GM12878 (cell line): ENCODE measurements around the gene TBC1D3I. TPM values are rescaled to one million over a fixed set of nuclear protein-coding genes. Genes with fewer than 3 reads are reported as not detected.

Experiments
- ATAC-seq: fragments of 200-7000 bp; cut with Tn5 transposase; 3 replicates; pipeline ENCODE4 v1.9.1; 2020; ENCODE audit warnings: mild to moderate bottlenecking, moderate library complexity
- BruUV-seq: library from RNA; stranded (reverse); fragments of 400-500 nt; replicated peaks from 2 replicates; lab custom pipeline; 2021; lab: Mats Ljungman, UMichigan
- CTCF ChIA-PET: fragments of 300-600 bp; sonication (Branson Sonifier 250); formaldehyde crosslinking; extraction: SDS; loops from one replicate; lab custom pipeline; 2021; ENCODE audit warnings: inconsistent platforms; lab: Yijun Ruan, JAX
- POLR2A ChIA-PET: fragments of 350-600 bp; formaldehyde crosslinking; extraction: SDS; loops from one replicate; lab custom pipeline; 2021; ENCODE audit warnings: inconsistent platforms; lab: Charles Lee
- RAD21 ChIA-PET: fragments of 300-600 bp; sonication (Branson Sonifier 250); formaldehyde crosslinking; loops from one replicate; lab custom pipeline; 2023; ENCODE audit warnings: antibody characterized with exemption; ENCODE audit not compliant: unreplicated experiment; lab: Charles Lee
- SMC1A ChIA-PET: fragments of 300-600 bp; sonication (Branson Sonifier 250); formaldehyde crosslinking; loops from one replicate; lab custom pipeline; 2023; ENCODE audit not compliant: unreplicated experiment, uncharacterized antibody; lab: Charles Lee
- DNase-seq: peaks from one replicate; pipeline ENCODE4 v3.0.0-alpha.2; 2011; ENCODE audit warnings: low read depth, low spot score
- FAIRE-seq: peaks from 3 replicates; lab custom pipeline; 2011; peaks lifted over from hg19 to GRCh38; lab: Jason Lieb, UNC
- H2AFZ ChIP-seq: 2 replicates; pipeline ENCODE4 v1.6.0; 2011; ENCODE audit warnings: low read depth, low read length, control low read depth; ENCODE audit not compliant: control insufficient read depth
- H3K27ac ChIP-seq: 2 replicates; pipeline ENCODE4 v1.5.1; 2011; ENCODE audit warnings: control low read depth; ENCODE audit not compliant: control insufficient read depth, insufficient read depth
- H3K27me3 ChIP-seq, 2 experiments: replicated peaks in 1 of 2; 2 replicates each; pipeline versions ENCODE4 v1.6.0 to v1.6.1; 2011; ENCODE audit warnings: low read length in 1 of 2; ENCODE audit not compliant: control insufficient read depth in 2 of 2, insufficient read depth in 2 of 2
- H3K36me3 ChIP-seq, 2 experiments: 2 replicates each; pipeline ENCODE4 v1.5.1; 2011; ENCODE audit warnings: low read length in 1 of 2; ENCODE audit not compliant: control insufficient read depth in 2 of 2, insufficient read depth in 2 of 2
- H3K4me1 ChIP-seq: 2 replicates; pipeline ENCODE4 v1.6.1; 2011; ENCODE audit warnings: mild to moderate bottlenecking, low read length, moderate library complexity, mixed read lengths; ENCODE audit not compliant: control insufficient read depth, insufficient read depth
- H3K4me2 ChIP-seq: 2 replicates; pipeline ENCODE4 v1.6.0; 2011; ENCODE audit warnings: control low read depth; ENCODE audit not compliant: control insufficient read depth, insufficient read depth
- H3K4me3 ChIP-seq: fragments of 200-600 bp; sonication (generic); 2 replicates; pipeline ENCODE4 v1.5.1; 2016
- H3K79me2 ChIP-seq: 2 replicates; pipeline ENCODE4 v1.6.0; 2011; ENCODE audit warnings: low read length; ENCODE audit not compliant: control insufficient read depth, insufficient read depth
- H3K9ac ChIP-seq: 2 replicates; pipeline ENCODE4 v1.8.0; 2011; ENCODE audit warnings: low read length, control low read depth, mixed read lengths; ENCODE audit not compliant: control insufficient read depth, insufficient read depth
- H3K9me3 ChIP-seq: replicated peaks from 3 replicates; pipeline ENCODE4 v1.5.1; 2011; ENCODE audit warnings: mild to moderate bottlenecking, low read length; ENCODE audit not compliant: control insufficient read depth, insufficient read depth
- H4K20me1 ChIP-seq: 2 replicates; pipeline ENCODE4 v1.6.0; 2011; ENCODE audit not compliant: control insufficient read depth, insufficient read depth
- BCL11A ChIP-seq: IDR thresholded peaks from 2 replicates; pipeline ENCODE4 v1.6.1; 2011; ENCODE audit warnings: low read depth, low read length
- BCL3 ChIP-seq: IDR thresholded peaks from 2 replicates; pipeline ENCODE4 v1.6.1; 2011; ENCODE audit warnings: borderline replicate concordance, low read depth, mild to moderate bottlenecking, moderate library complexity, low read length; ENCODE audit not compliant: insufficient read depth, poor library complexity, severe bottlenecking
- CBX5 ChIP-seq: sonication (generic); IDR thresholded peaks from 2 replicates; pipeline ENCODE4 v1.6.1; 2016; ENCODE audit warnings: low read depth, moderate library complexity, mild to moderate bottlenecking, inconsistent platforms
- CHD4 ChIP-seq: fragments of 200-600 bp; sonication (generic); IDR thresholded peaks from 2 replicates; pipeline ENCODE4 v1.6.1; 2016; ENCODE audit warnings: mild to moderate bottlenecking
- E4F1 ChIP-seq: fragments of 450-650 bp; IDR thresholded peaks from 2 replicates; pipeline ENCODE4 v1.6.1; 2018; ENCODE audit warnings: borderline replicate concordance, mild to moderate bottlenecking; ENCODE audit not compliant: partially characterized antibody
- ETV6 ChIP-seq, 2 experiments: fragments of 450-650 bp in 1 of 2; IDR thresholded peaks in 1 of 2; conservative IDR thresholded peaks in 1 of 2; 2 replicates each; pipeline ENCODE4 v1.6.1; 2014; ENCODE audit warnings: antibody characterized with exemption in 1 of 2, borderline replicate concordance in 1 of 2, low read depth in 1 of 2, mild to moderate bottlenecking in 1 of 2, moderate library complexity in 1 of 2
- EZH2 ChIP-seq: IDR thresholded peaks from 2 replicates; pipeline ENCODE4 v1.6.1; 2012; ENCODE audit warnings: low read depth, mild to moderate bottlenecking, control low read depth, inconsistent platforms, low read length, borderline replicate concordance; ENCODE audit not compliant: control insufficient read depth
- KDM1A ChIP-seq: fragments of 200-600 bp; sonication (generic); IDR thresholded peaks from 2 replicates; pipeline ENCODE4 v1.6.1; 2016; ENCODE audit warnings: borderline replicate concordance
- NFYA ChIP-seq: IDR thresholded peaks from 2 replicates; pipeline ENCODE4 v1.6.1; 2011; ENCODE audit warnings: low read depth, mild to moderate bottlenecking, low read length, improper control_type of control experiment, borderline replicate concordance
- NRF1 ChIP-seq: conservative IDR thresholded peaks from 2 replicates; pipeline ENCODE4 v1.6.1; 2011; ENCODE audit warnings: mild to moderate bottlenecking, low read depth, low read length, improper control_type of control experiment
- PAX5 ChIP-seq: IDR thresholded peaks from 2 replicates; pipeline ENCODE4 v1.6.1; 2011; ENCODE audit warnings: low read depth, low read length, borderline replicate concordance
- PAX8 ChIP-seq: fragments of 450-650 bp; IDR thresholded peaks from 2 replicates; pipeline ENCODE4 v1.6.1; 2017; ENCODE audit warnings: mild to moderate bottlenecking, moderate library complexity
- POLR2AphosphoS2 ChIP-seq: IDR thresholded peaks from 2 replicates; pipeline ENCODE4 v1.6.1; 2011; ENCODE audit warnings: low read depth, mild to moderate bottlenecking, low read length, improper control_type of control experiment, moderate library complexity
- SMAD1 ChIP-seq: fragments of 450-650 bp; IDR thresholded peaks from 2 replicates; pipeline ENCODE4 v1.6.1; 2018; ENCODE audit warnings: mild to moderate bottlenecking, low read depth; ENCODE audit not compliant: partially characterized antibody
- SMARCA5 ChIP-seq: fragments of 450-650 bp; IDR thresholded peaks from 2 replicates; pipeline ENCODE4 v1.6.1; 2017; ENCODE audit warnings: mild to moderate bottlenecking
- SUPT20H ChIP-seq: IDR thresholded peaks from 2 replicates; pipeline ENCODE4 v1.6.1; 2011; ENCODE audit warnings: low read depth, mild to moderate bottlenecking, low read length, moderate library complexity, borderline replicate concordance; ENCODE audit not compliant: control insufficient read depth
- ZBTB33 ChIP-seq: fragments of 450-650 bp; IDR thresholded peaks from 2 replicates; pipeline ENCODE4 v1.6.1; 2017; ENCODE audit warnings: mild to moderate bottlenecking
- ZNF217 ChIP-seq: fragments of 450-650 bp; IDR thresholded peaks from 2 replicates; pipeline ENCODE4 v1.6.1; 2017; ENCODE audit warnings: antibody characterized with exemption, mild to moderate bottlenecking
- WGBS: methylation state at CpG from one replicate; pipeline ENCODE4 v1.1.6; 2016; ENCODE audit warnings: low lambda C conversion rate; ENCODE audit not compliant: insufficient replicate concordance, insufficient coverage; ENCODE audit errors: missing lambda C conversion rate; 5-methylcytosine and 5-hydroxymethylcytosine counted together
- in situ Hi-C: fragments of 300-500 bp; cut with MboI; formaldehyde crosslinking; loops from 9 replicates; pipeline ENCODE4 v1.14.3; 2018; ENCODE audit warnings: mixed read lengths
- intact Hi-C: fragments of 100-400 bp; cut with micrococcal nuclease; formaldehyde crosslinking; loops from one replicate; pipeline ENCODE4 v1.14.2; 2022; ENCODE audit not compliant: unreplicated experiment
- polyA plus RNA-seq, 11 experiments: library from polyadenylated mRNA; depleted of rRNA in 4 of 11; unstranded in 6 of 11; stranded (reverse) in 5 of 11; fragments of >200 nt; fragmentation: Nextera tagmentation in 4 of 11; fragmentation: Illumina TruSeq in 1 of 11; extraction: Ambion mirVana in 4 of 11; extraction: Trizol in 1 of 11; gene quantifications; 1 replicate in 1 of 11; 2 replicates in 10 of 11; pipeline versions ENCODE4 v1.2.1 to v1.2.3, GENCODE V29; 2011 to 2016; ENCODE audit warnings: inconsistent platforms in 2 of 11, missing spikeins in 2 of 11, low read depth in 1 of 11
- total RNA-seq, 4 experiments: library from RNA; depleted of rRNA in 3 of 4; stranded (reverse); fragments of >200 nt in 3 of 4; fragmentation: Illumina TruSeq in 1 of 4; extraction: Trizol in 1 of 4; gene quantifications; 2 replicates each; pipeline versions ENCODE4 v1.2.1 to v1.2.3, GENCODE V29; 2013 to 2021

Gene TBC1D3I
- total and polyA plus RNA-seq, 10 of the 15 experiments (the other 5 are each of a cell fraction or from before 2014, with no cell fraction given), result 0.06 to 0.41 TPM; not detected in 8

DNA sequence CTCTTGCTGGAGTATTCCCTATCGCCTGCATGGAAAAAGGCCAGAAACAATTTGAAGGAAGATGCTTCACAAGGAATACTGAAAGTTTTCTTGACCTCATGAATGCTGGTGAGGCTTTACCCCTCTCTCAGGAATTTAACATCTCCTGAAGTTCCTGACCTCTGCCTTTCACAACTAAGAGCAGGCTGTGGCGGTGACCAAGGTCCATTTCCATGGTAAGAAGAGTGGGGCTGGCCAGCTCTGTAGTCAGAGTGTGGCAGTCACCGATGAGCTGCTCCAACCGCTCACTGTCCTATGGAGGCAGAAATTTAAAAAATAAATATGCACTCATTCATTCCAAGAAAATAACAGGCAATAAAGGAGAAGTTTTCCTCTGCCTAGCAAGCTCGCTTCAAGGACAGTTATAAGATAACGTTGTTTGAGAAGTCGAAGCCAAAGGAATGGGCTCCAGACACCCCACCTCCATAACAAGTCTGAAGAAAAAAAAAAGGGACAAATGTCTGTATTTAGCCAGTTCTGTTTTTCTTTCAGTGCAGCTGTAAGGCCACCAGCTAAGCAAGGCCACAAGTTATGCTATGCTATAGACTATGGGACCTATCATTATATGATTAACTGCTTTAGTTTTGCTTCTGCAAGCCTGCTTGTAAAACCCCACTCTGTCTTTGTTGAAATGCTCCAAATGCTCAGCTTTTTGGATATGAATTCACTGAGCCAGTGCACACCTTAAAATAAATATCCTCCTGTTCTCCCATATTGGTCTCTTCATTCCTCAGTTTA lies 59.5 kb downstream of the TBC1D3I start:
- SMC1A ChIA-PET, result no interaction called here
- no peak overlapping the region for H3K27ac ChIP-seq

More for the DNA sequence above, 59.5 kb downstream of the TBC1D3I start:
- no peak for ATAC-seq
- no peak overlapping the region for H3K4me3 ChIP-seq
- POLR2A ChIA-PET, result no interaction called here
- RAD21 ChIA-PET, result interaction anchor here (1.1 to 1.5 kb wide), 2 partner anchors 8 to 441 kb away, joined by 3 to 4 read pairs; partner anchors contain the start of genes CCL3L1 and CCL3L3
- H3K4me1 ChIP-seq, result peaks cover 28% of the 10 kb centered on the region
- intact Hi-C loops, result no loop called here
- WGBS, result 98% methylated on average over 7 of the region's 7 CpGs
- H3K36me3 ChIP-seq, result no peaks in the 10 kb centered on the region
- no peaks in the 10 kb centered on the region for H3K79me2 ChIP-seq
- no peak overlapping the region for H2AFZ ChIP-seq
- no peaks in the 10 kb centered on the region for H4K20me1 ChIP-seq
- H3K27me3 ChIP-seq, result no peaks in the 10 kb centered on the region
- H3K4me2 ChIP-seq, result no peak overlapping the region
- no peak for FAIRE-seq
- DNase-seq, result no peak
- BruUV-seq, result no TSS peak
- no peaks in the 10 kb centered on the region for H3K9me3 ChIP-seq
- in situ Hi-C loops, result no loop called here
- no peak overlapping the region for H3K9ac ChIP-seq
- TF ChIP-seq ZBTB33, result no peak
- TF ChIP-seq PAX8, result no peak
- no peak for TF ChIP-seq KDM1A
- TF ChIP-seq NFYA, result no peak
- no peak for TF ChIP-seq ETV6 (conservative IDR thresholded peaks at IDR 0.05 in 1 of 2, IDR thresholded peaks at IDR 0.05 in 1 of 2; ENCODE audit: borderline replicate concordance in 1 of 2, low read depth in 1 of 2)
- TF ChIP-seq CBX5, result no peak
- no peak for TF ChIP-seq POLR2AphosphoS2
- no peak for TF ChIP-seq BCL11A
- no peak for TF ChIP-seq EZH2
- TF ChIP-seq BCL3, result no peak
- TF ChIP-seq SUPT20H, result no peak
- TF ChIP-seq SMARCA5, result no peak
- TF ChIP-seq ZNF217, result no peak
- no peak for TF ChIP-seq SMAD1
- no peak for TF ChIP-seq CHD4
- no peak for TF ChIP-seq NRF1
- no peak for TF ChIP-seq E4F1
- no peak for TF ChIP-seq PAX5
- CTCF ChIA-PET, result no interaction called here
